Measurements from ENCODE around the gene ZBTB20. TPM values are rescaled to one million over a fixed set of nuclear protein-coding genes. Genes with fewer than 3 reads are reported as not detected.

ZBTB20 gene
- total RNA-seq, 2 donors from 2014 or later: 111 to 189 TPM

- intact Hi-C loops (cut with DNase I): no loop called here
Measured at GRCh38 chr3:114725966-114726365, 421.1 kb downstream of the ZBTB20 start.

GRCh38 chr3:114722530-114722929 is 424.6 kb downstream of the ZBTB20 start:
- intact Hi-C loops (cut with DNase I): no loop called here
- Histone ChIP-seq H3K27ac (no peak overlapping the region), H3K4me1 (replicated peaks) (no peaks in the 10 kb centered on the region), H3K9me3 (no peaks in the 10 kb centered on the region), H3K36me3 (no peaks in the 10 kb centered on the region), H3K4me3 (no peak overlapping the region), H3K27me3 (replicated peaks; ENCODE audit: insufficient read depth) (no peaks in the 10 kb centered on the region)
- TF ChIP-seq CTCF (IDR thresholded peaks at IDR 0.05): no peak
- TF ChIP-seq POLR2AphosphoS5 (IDR thresholded peaks at IDR 0.05): no peak
- TF ChIP-seq POLR2A (IDR thresholded peaks at IDR 0.05): no peak
- 81% methylated on average over 1 of the region's 1 CpG for WGBS
- no peak for DNase-seq (ENCODE audit: low spot score)

More at GRCh38 chr3:114725966-114726365, 421.1 kb downstream of the ZBTB20 start:
- H3K4me1 ChIP-seq (replicated peaks): no peaks in the 10 kb centered on the region
- H3K4me3 ChIP-seq: no peak overlapping the region
- H3K27ac ChIP-seq: no peak overlapping the region
- 71% methylated on average over 3 of the region's 3 CpGs for WGBS
- H3K27me3 ChIP-seq (replicated peaks; ENCODE audit: insufficient read depth): no peaks in the 10 kb centered on the region
- TF ChIP-seq CTCF (IDR thresholded peaks at IDR 0.05) (no peak), POLR2A (IDR thresholded peaks at IDR 0.05) (no peak), POLR2AphosphoS5 (IDR thresholded peaks at IDR 0.05) (no peak)
- no peak for DNase-seq (ENCODE audit: low spot score)
- H3K9me3 ChIP-seq: no peaks in the 10 kb centered on the region
- H3K36me3 ChIP-seq: no peaks in the 10 kb centered on the region

DNA sequence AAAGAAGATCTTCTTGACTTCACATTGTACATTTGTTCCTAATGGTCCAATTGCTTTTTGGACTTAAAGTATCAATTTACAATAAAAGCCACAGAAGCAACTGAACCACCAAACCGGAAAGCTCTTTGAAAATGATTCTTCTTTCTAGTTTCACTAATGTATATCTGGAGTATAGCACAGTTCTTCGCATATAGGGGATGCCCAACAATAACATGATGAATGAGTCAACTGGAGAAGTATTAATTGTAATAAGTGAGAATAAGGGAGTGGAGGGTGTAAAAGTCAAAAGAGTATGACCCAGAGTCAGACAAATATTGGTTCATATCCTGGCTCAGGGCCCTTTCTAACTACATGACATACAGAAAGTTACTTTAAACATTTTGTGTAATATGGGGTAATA is 425.2 kb downstream of the ZBTB20 start:
- Histone ChIP-seq H3K27me3 (replicated peaks; ENCODE audit: insufficient read depth) (no peaks in the 10 kb centered on the region), H3K9me3 (no peaks in the 10 kb centered on the region), H3K4me1 (replicated peaks) (no peaks in the 10 kb centered on the region), H3K4me3 (no peak overlapping the region), H3K36me3 (no peaks in the 10 kb centered on the region), H3K27ac (no peak overlapping the region)
- intact Hi-C loops (cut with DNase I): no loop called here
- WGBS: 88% methylated on average over 2 of the region's 2 CpGs
- no peak for TF ChIP-seq POLR2A (IDR thresholded peaks at IDR 0.05)
- no peak for TF ChIP-seq CTCF (IDR thresholded peaks at IDR 0.05)
- DNase-seq (ENCODE audit: low spot score): no peak

DNA sequence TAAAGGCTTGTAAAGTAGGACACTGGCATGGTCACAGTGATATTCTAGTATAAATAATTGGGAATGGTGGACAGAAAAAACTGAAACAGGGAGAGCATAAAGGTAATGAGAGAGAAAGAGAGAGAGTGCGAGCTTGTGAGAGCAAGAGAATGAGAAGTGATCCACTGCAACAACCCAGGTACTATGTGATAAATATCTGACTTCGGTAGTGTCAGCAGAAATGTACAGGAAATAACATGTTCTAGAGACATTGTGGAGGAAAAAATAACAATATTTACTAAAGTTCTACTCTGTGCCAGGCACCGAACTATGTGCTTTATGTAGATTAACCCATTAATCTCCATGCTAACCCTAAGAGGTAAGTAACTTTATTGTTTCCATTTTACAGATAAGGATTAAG is 425.9 kb downstream of the ZBTB20 start:
- no peaks in the 10 kb centered on the region for H3K27me3 ChIP-seq (replicated peaks; ENCODE audit: insufficient read depth)
- no peaks in the 10 kb centered on the region for H3K4me1 ChIP-seq (replicated peaks)
- no peaks in the 10 kb centered on the region for H3K36me3 ChIP-seq
- no peak overlapping the region for H3K4me3 ChIP-seq
- intact Hi-C loops (cut with DNase I): no loop called here
- H3K9me3 ChIP-seq: no peaks in the 10 kb centered on the region
- H3K27ac ChIP-seq: no peak overlapping the region
- no peak for TF ChIP-seq POLR2AphosphoS5 (IDR thresholded peaks at IDR 0.05)
- no peak for TF ChIP-seq POLR2A (IDR thresholded peaks at IDR 0.05)
- no peak for TF ChIP-seq CTCF (IDR thresholded peaks at IDR 0.05)
- no peak for DNase-seq (ENCODE audit: low spot score)
- WGBS: 44% methylated on average over 3 of the region's 3 CpGs

DNA sequence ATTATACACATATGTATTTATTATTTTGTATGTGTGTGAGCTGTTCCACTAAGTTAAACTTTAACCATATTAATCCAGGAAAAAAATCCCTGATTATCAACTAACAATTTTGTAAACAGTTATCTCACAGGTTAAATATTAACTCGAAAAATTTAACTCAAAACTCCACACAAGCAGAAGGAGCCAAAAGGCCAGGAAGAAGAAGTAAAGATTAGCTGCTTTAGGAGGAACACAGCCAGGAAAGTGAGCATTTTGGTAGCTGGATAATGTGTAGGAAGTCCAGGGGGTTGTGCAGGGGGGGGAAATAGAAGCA is 428.2 kb downstream of the ZBTB20 start:
- H3K27me3 ChIP-seq (replicated peaks; ENCODE audit: insufficient read depth): no peaks in the 10 kb centered on the region

More for the DNA sequence above, 428.2 kb downstream of the ZBTB20 start:
- no peak for TF ChIP-seq CTCF (IDR thresholded peaks at IDR 0.05)
- TF ChIP-seq POLR2AphosphoS5 (IDR thresholded peaks at IDR 0.05): no peak
- no peak for TF ChIP-seq POLR2A (IDR thresholded peaks at IDR 0.05)
- Histone ChIP-seq H3K27ac (no peak overlapping the region), H3K9me3 (no peaks in the 10 kb centered on the region), H3K36me3 (no peaks in the 10 kb centered on the region), H3K4me1 (replicated peaks) (no peaks in the 10 kb centered on the region), H3K4me3 (no peak overlapping the region)
- 62% methylated on average over 1 of the region's 1 CpG for WGBS
- intact Hi-C loops (cut with DNase I): no loop called here
- DNase-seq (ENCODE audit: low spot score): no peak
